Neural cell (in vitro differentiated cells): ENCODE results near the gene SERPINA1. TPM values are rescaled to one million over a fixed set of nuclear protein-coding genes. Genes with fewer than 3 reads are reported as not detected.

ENCODE experiments used
- H2AFZ ChIP-seq: fragments of 200-600, 300-800 bp; sonication (generic), shearing (Covaris generic); 2 replicates; pipeline ENCODE4 v1.6.0; 2014; ENCODE audit warnings: low read depth, mild to moderate bottlenecking, antibody characterized with exemption, low read length, moderate library complexity
- H3F3A ChIP-seq: fragments of 200-600 bp; shearing (Covaris generic); 2 replicates; pipeline ENCODE4 v1.6.1; 2016; ENCODE audit warnings: mild to moderate bottlenecking, moderate library complexity, mixed read lengths, antibody characterized with exemption, low read length; ENCODE audit not compliant: insufficient read depth, poor library complexity, severe bottlenecking
- H3K27ac ChIP-seq: fragments of 200-600, 300-800 bp; sonication (generic), shearing (Covaris generic); 2 replicates; pipeline ENCODE4 v1.5.1; 2014; ENCODE audit warnings: mild to moderate bottlenecking, low read length, moderate library complexity
- H3K27me3 ChIP-seq: fragments of 300-800, 200-600 bp; sonication (generic), shearing (Covaris generic); 2 replicates; pipeline ENCODE4 v1.6.0; 2014; ENCODE audit warnings: mild to moderate bottlenecking, low read depth, low read length, moderate library complexity; ENCODE audit not compliant: insufficient read depth
- H3K36me3 ChIP-seq: fragments of 300-800, 200-600 bp; sonication (generic), shearing (Covaris generic); 2 replicates; pipeline ENCODE4 v1.5.1; 2014; ENCODE audit warnings: mild to moderate bottlenecking, antibody characterized with exemption, low read length, moderate library complexity; ENCODE audit not compliant: insufficient read depth
- H3K4me2 ChIP-seq: fragments of 300-800, 200-600 bp; sonication (generic), shearing (Covaris generic); 2 replicates; pipeline ENCODE4 v1.6.0; 2014; ENCODE audit warnings: mild to moderate bottlenecking, low read length
- H3K4me3 ChIP-seq: fragments of 300-800, 200-600 bp; sonication (generic), shearing (Covaris generic); 2 replicates; pipeline ENCODE4 v1.5.1; 2014; ENCODE audit warnings: mild to moderate bottlenecking, low read length, moderate library complexity
- H3K79me2 ChIP-seq: fragments of 200-600 bp; shearing (Covaris generic); replicated peaks from 2 replicates; pipeline ENCODE4 v1.6.0; 2014; ENCODE audit warnings: mild to moderate bottlenecking, low read length, moderate library complexity; ENCODE audit not compliant: insufficient read depth
- H3K9ac ChIP-seq: fragments of 300-800, 200-600 bp; sonication (generic), shearing (Covaris generic); 2 replicates; pipeline ENCODE4 v1.6.1; 2016; ENCODE audit warnings: mild to moderate bottlenecking, low read length, mixed read lengths
- H3K9me2 ChIP-seq: fragments of 200-600 bp; shearing (Covaris generic); 2 replicates; pipeline ENCODE4 v1.6.1; 2016; ENCODE audit warnings: mild to moderate bottlenecking, low read length, mixed read lengths; ENCODE audit not compliant: insufficient read depth
- H3K9me3 ChIP-seq: fragments of 200-600, 300-800 bp; sonication (generic), shearing (Covaris generic); 2 replicates; pipeline ENCODE4 v1.6.1; 2016; ENCODE audit warnings: mild to moderate bottlenecking, mixed run types, low read length, moderate library complexity, mixed read lengths
- H4K20me1 ChIP-seq: fragments of 200-600 bp; shearing (Covaris generic); 2 replicates; pipeline ENCODE4 v1.6.1; 2016; ENCODE audit warnings: mild to moderate bottlenecking, mixed run types; ENCODE audit not compliant: insufficient read depth
- EP300 ChIP-seq: fragments of 450-650 bp; conservative IDR thresholded peaks from 2 replicates; pipeline ENCODE4 v1.6.1; 2014; ENCODE audit warnings: antibody characterized with exemption, mild to moderate bottlenecking, moderate library complexity; ENCODE audit not compliant: poor library complexity, severe bottlenecking
- EZH2 ChIP-seq: fragments of 200-600, 300-800 bp; shearing (Covaris generic), sonication (generic); IDR thresholded peaks from 2 replicates; pipeline ENCODE4 v1.6.1; 2014; ENCODE audit warnings: antibody characterized with exemption, low read length, borderline replicate concordance, mild to moderate bottlenecking; ENCODE audit not compliant: insufficient read depth, poor library complexity, severe bottlenecking
- MXI1 ChIP-seq: fragments of 450-650 bp; conservative IDR thresholded peaks from 2 replicates; pipeline ENCODE4 v1.6.1; 2014; ENCODE audit warnings: antibody characterized with exemption, mild to moderate bottlenecking; ENCODE audit not compliant: poor library complexity, severe bottlenecking
- POLR2AphosphoS5 ChIP-seq: IDR thresholded peaks from 2 replicates; pipeline ENCODE4 v1.6.1; 2012
- RAD21 ChIP-seq: fragments of 450-650 bp; conservative IDR thresholded peaks from 2 replicates; pipeline ENCODE4 v1.6.1; 2014; ENCODE audit warnings: antibody characterized with exemption, mild to moderate bottlenecking, moderate library complexity
- REST ChIP-seq: IDR thresholded peaks from 2 replicates; pipeline ENCODE4 v1.6.1; 2012; ENCODE audit warnings: borderline replicate concordance
- SMC3 ChIP-seq: fragments of 450-650 bp; conservative IDR thresholded peaks from 2 replicates; pipeline ENCODE4 v1.6.1; 2014; ENCODE audit warnings: antibody characterized with exemption, mild to moderate bottlenecking, moderate library complexity; ENCODE audit not compliant: poor library complexity
- TAF1 ChIP-seq: IDR thresholded peaks from 2 replicates; pipeline ENCODE4 v1.6.1; 2012; ENCODE audit warnings: low read depth
- polyA plus RNA-seq: library from polyadenylated mRNA; depleted of rRNA; stranded (reverse); fragments of >200 nt; gene quantifications from 2 replicates; pipeline ENCODE4 v1.2.3, GENCODE V29; 2014
- TF ChIP-seq, protein P1 (sequence below): fragments of 450-650 bp; IDR thresholded peaks from 2 replicates; pipeline ENCODE4 v1.5.1; 2014; ENCODE audit warnings: antibody characterized with exemption, mild to moderate bottlenecking, moderate library complexity; ENCODE audit not compliant: poor library complexity, severe bottlenecking

SERPINA1 gene
- polyA plus RNA-seq, 1 donor from 2014 or later: not detected

DNA sequence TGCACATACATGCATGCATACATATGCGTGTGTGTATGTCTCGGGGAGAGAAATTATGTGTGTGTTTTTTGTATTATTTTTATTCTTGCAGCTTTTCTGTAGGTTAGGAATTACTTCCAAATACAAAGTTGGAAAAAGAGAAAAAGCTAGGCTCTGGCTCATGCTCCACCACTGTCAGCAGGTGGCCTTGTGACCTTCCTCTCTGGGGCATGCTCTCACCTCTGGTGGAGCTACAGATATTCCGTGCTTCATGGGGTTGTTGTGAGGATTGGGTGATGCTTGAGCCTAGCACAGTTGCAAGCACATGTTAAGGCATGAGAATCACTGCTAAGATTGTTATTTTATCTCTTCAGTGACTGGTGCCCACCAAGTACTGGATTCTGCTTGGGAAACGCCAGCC lies 58.5 kb downstream of the SERPINA1 start:
- Histone ChIP-seq H3K79me2 (no peaks in the 10 kb centered on the region), H3K9me3 (no peaks in the 10 kb centered on the region), H3K36me3 (no peaks in the 10 kb centered on the region), H3K4me3 (no peak overlapping the region), H3K4me2 (no peak overlapping the region), H3K9me2 (no peaks in the 10 kb centered on the region), H3K9ac (no peak overlapping the region), H2AFZ (no peak overlapping the region), H3K27me3 (no peaks in the 10 kb centered on the region), H3F3A (no peaks in the 10 kb centered on the region), H4K20me1 (no peaks in the 10 kb centered on the region), H3K27ac (no peak overlapping the region)
- TF ChIP-seq POLR2AphosphoS5: no peak
- no peak for TF ChIP-seq SMC3
- TF ChIP-seq REST: no peak
- no peak for TF ChIP-seq MXI1
- no peak for TF ChIP-seq EZH2
- TF ChIP-seq, protein P1, sequence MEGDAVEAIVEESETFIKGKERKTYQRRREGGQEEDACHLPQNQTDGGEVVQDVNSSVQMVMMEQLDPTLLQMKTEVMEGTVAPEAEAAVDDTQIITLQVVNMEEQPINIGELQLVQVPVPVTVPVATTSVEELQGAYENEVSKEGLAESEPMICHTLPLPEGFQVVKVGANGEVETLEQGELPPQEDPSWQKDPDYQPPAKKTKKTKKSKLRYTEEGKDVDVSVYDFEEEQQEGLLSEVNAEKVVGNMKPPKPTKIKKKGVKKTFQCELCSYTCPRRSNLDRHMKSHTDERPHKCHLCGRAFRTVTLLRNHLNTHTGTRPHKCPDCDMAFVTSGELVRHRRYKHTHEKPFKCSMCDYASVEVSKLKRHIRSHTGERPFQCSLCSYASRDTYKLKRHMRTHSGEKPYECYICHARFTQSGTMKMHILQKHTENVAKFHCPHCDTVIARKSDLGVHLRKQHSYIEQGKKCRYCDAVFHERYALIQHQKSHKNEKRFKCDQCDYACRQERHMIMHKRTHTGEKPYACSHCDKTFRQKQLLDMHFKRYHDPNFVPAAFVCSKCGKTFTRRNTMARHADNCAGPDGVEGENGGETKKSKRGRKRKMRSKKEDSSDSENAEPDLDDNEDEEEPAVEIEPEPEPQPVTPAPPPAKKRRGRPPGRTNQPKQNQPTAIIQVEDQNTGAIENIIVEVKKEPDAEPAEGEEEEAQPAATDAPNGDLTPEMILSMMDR: no peak
- TF ChIP-seq EP300: no peak
- TF ChIP-seq RAD21: no peak
- no peak for TF ChIP-seq TAF1

- Histone ChIP-seq H2AFZ (no peak overlapping the region), H3K9me3 (no peaks in the 10 kb centered on the region), H4K20me1 (no peaks in the 10 kb centered on the region), H3K9me2 (no peaks in the 10 kb centered on the region), H3K9ac (no peak overlapping the region), H3K4me3 (no peak overlapping the region), H3F3A (no peaks in the 10 kb centered on the region), H3K27ac (no peak overlapping the region), H3K4me2 (no peak overlapping the region), H3K79me2 (no peaks in the 10 kb centered on the region), H3K36me3 (no peaks in the 10 kb centered on the region), H3K27me3 (no peaks in the 10 kb centered on the region)
- TF ChIP-seq TAF1 (no peak), POLR2AphosphoS5 (no peak), RAD21 (no peak), EP300 (no peak), SMC3 (no peak), EZH2 (no peak)
Observed at GRCh38 chr14:94328196-94328595, 60.2 kb downstream of the SERPINA1 start.

Other genes starting within 250 kb of the SERPINA1 start
- gene PPP4R4, start 214.3 kb downstream of the SERPINA1 start, polyA plus RNA-seq: 4.8 and 5.9 TPM in 2 replicates
- not detected in 2 replicates for gene SERPINA10, start 95.3 kb downstream of the SERPINA1 start, polyA plus RNA-seq
- not detected in 2 replicates for gene SERPINA6, start 65.3 kb downstream of the SERPINA1 start, polyA plus RNA-seq
- not detected in 2 replicates for gene SERPINA2, start 21.9 kb downstream of the SERPINA1 start, polyA plus RNA-seq
- not detected in 2 replicates for gene SERPINA11, start 64.2 kb upstream of the SERPINA1 start, polyA plus RNA-seq
- not detected in 2 replicates for gene SERPINA9, start 87.6 kb upstream of the SERPINA1 start, polyA plus RNA-seq
- not detected in 2 replicates for gene SERPINA12, start 120.9 kb upstream of the SERPINA1 start, polyA plus RNA-seq
- gene SERPINA4, start 172.8 kb upstream of the SERPINA1 start, polyA plus RNA-seq: not detected in 2 replicates
- gene SERPINA5, start 192.8 kb upstream of the SERPINA1 start, polyA plus RNA-seq: 4.7 TPM in 1 of 2 replicates, not detected in the other
- gene SERPINA3, start 223.8 kb upstream of the SERPINA1 start, polyA plus RNA-seq: not detected in 2 replicates